Coronary artery (tissue), 2 donors: ENCODE data around the gene TYW3.
"Not testable (repeated sequence)": the region's sequence is repeated elsewhere in the genome, so short reads cannot be mapped to it uniquely, and the experiment has no call there.

Experiments
- DNase-seq: peaks from one replicate; pipeline ENCODE4 v3.0.0-alpha.2; 2017; ENCODE audit warnings: low spot score
- H3K27ac ChIP-seq, 2 donors: fragments of 200-600 bp; sonication (generic); one replicate each; pipeline ENCODE4 v1.5.1; 2016 to 2019
- H3K4me3 ChIP-seq: fragments of 200-600 bp; sonication (generic); 2 replicates; pipeline ENCODE4 v1.5.1; 2016; ENCODE audit warnings: mild to moderate bottlenecking, moderate library complexity
- TF ChIP-seq, protein P1 (sequence below): fragments of 200-600 bp; sonication (generic); IDR thresholded peaks from one replicate; pipeline ENCODE4 v1.5.1; 2019; ENCODE audit warnings: antibody characterized with exemption

TYW3 gene

DNA sequence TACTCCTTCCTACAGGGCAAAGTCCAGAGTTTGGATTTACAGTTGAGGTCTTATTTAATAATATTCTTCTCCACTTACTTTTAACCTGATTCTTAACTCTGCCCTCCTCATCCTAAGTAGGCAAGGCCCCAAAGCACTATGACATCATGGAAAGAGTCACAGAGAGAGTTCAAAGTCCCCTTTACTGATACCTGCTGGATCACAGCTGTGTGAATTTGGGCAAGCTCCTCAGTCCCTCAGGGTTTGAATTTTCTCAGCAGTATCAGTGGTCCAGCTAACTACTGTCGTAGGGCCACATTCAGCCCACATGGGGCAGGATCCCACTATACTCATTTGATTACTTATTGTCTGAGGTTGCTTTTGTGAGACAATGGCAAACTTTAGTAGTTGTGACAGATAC lies 16.0 kb downstream of the TYW3 start:
- DNase-seq = no peak
- Histone ChIP-seq H3K4me3 (no peak overlapping the region), H3K27ac (no peak overlapping the region)
- TF ChIP-seq, protein P1, sequence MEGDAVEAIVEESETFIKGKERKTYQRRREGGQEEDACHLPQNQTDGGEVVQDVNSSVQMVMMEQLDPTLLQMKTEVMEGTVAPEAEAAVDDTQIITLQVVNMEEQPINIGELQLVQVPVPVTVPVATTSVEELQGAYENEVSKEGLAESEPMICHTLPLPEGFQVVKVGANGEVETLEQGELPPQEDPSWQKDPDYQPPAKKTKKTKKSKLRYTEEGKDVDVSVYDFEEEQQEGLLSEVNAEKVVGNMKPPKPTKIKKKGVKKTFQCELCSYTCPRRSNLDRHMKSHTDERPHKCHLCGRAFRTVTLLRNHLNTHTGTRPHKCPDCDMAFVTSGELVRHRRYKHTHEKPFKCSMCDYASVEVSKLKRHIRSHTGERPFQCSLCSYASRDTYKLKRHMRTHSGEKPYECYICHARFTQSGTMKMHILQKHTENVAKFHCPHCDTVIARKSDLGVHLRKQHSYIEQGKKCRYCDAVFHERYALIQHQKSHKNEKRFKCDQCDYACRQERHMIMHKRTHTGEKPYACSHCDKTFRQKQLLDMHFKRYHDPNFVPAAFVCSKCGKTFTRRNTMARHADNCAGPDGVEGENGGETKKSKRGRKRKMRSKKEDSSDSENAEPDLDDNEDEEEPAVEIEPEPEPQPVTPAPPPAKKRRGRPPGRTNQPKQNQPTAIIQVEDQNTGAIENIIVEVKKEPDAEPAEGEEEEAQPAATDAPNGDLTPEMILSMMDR = no peak

GRCh38 chr1:74753104-74753503 lies 20.2 kb downstream of the TYW3 start:
- Histone ChIP-seq H3K4me3 (no peak overlapping the region), H3K27ac (no peak overlapping the region)
- TF ChIP-seq, protein P1 = no peak
- DNase-seq = no peak

DNA sequence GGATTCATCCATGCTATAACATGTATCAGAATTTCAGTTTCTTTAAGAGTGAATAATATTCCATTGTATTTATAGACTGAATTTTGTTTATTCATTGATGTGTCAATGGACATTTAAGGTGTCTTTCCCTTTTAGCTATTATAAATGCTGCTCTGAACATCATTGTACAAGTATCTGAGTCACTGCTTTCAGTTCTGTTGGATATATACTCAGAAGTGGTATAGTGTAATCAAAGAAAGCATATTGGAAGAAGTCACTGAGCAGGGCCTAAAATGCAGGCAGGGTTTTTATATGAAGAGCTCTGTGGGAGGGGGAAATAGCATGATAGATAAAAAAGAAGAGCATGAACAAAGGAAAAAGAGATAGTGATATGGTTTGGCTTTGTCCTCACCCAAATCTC lies 22.5 kb downstream of the TYW3 start:
- no peak for DNase-seq
- H3K4me3 ChIP-seq = no peak overlapping the region
- TF ChIP-seq, protein P1 = no peak
- no peak overlapping the region for H3K27ac ChIP-seq

- H3K27ac ChIP-seq, H3K4me3 ChIP-seq, DNase-seq: not testable (repeated sequence)
These were observed 23.7 kb downstream of the TYW3 start for GRCh38 chr1:74756650-74757049.

DNA sequence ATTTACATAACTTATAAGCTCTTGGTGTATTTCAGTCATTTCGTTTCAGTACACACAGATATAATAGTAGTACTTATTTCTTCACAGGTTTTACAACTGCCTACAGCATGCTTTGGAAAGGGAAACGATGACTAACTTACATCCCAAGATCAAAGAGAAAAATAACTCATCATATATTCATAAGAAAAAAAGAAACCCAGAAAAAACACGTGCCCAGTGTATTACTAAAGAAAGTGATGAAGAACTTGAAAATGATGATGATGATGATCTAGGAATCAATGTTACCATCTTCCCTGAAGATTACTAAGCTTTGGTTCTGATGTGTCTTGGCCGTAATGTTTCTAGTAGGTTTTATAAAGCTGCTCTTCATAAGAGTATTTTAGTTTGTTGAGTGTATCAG lies 30.9 kb downstream of the TYW3 start:
- TF ChIP-seq, protein P1 = no peak
- Histone ChIP-seq H3K27ac (no peak overlapping the region), H3K4me3 (no peak overlapping the region)
- DNase-seq = no peak

GRCh38 chr1:74766579-74766978 lies 33.6 kb downstream of the TYW3 start:
- DNase-seq = no peak
- TF ChIP-seq, protein P1 = no peak
- H3K27ac ChIP-seq = no peak overlapping the region
- H3K4me3 ChIP-seq = no peak overlapping the region

GRCh38 chr1:74767490-74767889 lies 34.5 kb downstream of the TYW3 start:
- DNase-seq = no peak
- TF ChIP-seq, protein P1 = no peak
- H3K27ac ChIP-seq = no peak overlapping the region
- H3K4me3 ChIP-seq = no peak overlapping the region
